Panc1 (cell line): Measurements from ENCODE around the gene USP17L18. TPM values are rescaled to one million over a fixed set of nuclear protein-coding genes. Genes with fewer than 3 reads are reported as not detected.
"Not testable (repeated sequence)": the region's sequence is repeated elsewhere in the genome, so short reads cannot be mapped to it uniquely, and the experiment has no call there.

Source experiments
- ATAC-seq: fragments of 200-7000 bp; cut with Tn5 transposase; 2 replicates; pipeline ENCODE4 v1.9.1; 2020; ENCODE audit warnings: mild to moderate bottlenecking, moderate library complexity
- BruUV-seq: library from RNA; stranded (reverse); fragments of 400-500 nt; replicated peaks from 2 replicates; lab custom pipeline; 2021; lab: Mats Ljungman, UMichigan
- CTCF ChIA-PET: fragments of 300-600 bp; sonication (Branson Sonifier 250); formaldehyde crosslinking; loops from one replicate; lab custom pipeline; 2022; ENCODE audit warnings: antibody characterized with exemption; lab: Charles Lee
- POLR2A ChIA-PET: fragments of 300-600 bp; sonication (Branson Sonifier 250); formaldehyde crosslinking; loops from one replicate; lab custom pipeline; 2022; ENCODE audit warnings: antibody characterized with exemption; lab: Charles Lee
- DNase-seq: peaks from one replicate; pipeline ENCODE4 v3.0.0-alpha.2; 2010; ENCODE audit warnings: low read depth, low spot score
- H3K27ac ChIP-seq: 2 replicates; pipeline ENCODE4 v1.5.1; 2011; ENCODE audit warnings: mild to moderate bottlenecking, low read length, inconsistent platforms
- H3K27me3 ChIP-seq: fragments of 200-500 bp; sonication (Bioruptor generic); 2 replicates; pipeline ENCODE4 v1.6.0; 2014; ENCODE audit warnings: low read length, inconsistent platforms; ENCODE audit not compliant: control insufficient read depth, insufficient read depth
- H3K36me3 ChIP-seq: fragments of 200-500 bp; sonication (Bioruptor generic); 2 replicates; pipeline ENCODE4 v1.5.1; 2014; ENCODE audit warnings: inconsistent platforms, mild to moderate bottlenecking, low read length, moderate library complexity; ENCODE audit not compliant: control insufficient read depth, insufficient read depth
- H3K4me1 ChIP-seq: 2 replicates; pipeline ENCODE4 v1.5.1; 2011; ENCODE audit warnings: inconsistent platforms, mild to moderate bottlenecking, low read length, moderate library complexity; ENCODE audit not compliant: control insufficient read depth, insufficient read depth
- H3K4me3 ChIP-seq, 2 experiments: 2 replicates each; pipeline ENCODE4 v1.5.1; 2011 to 2012; ENCODE audit warnings: low read depth in 2 of 2, low read length in 2 of 2, mild to moderate bottlenecking in 2 of 2, inconsistent platforms in 1 of 2, moderate library complexity in 1 of 2
- H3K9me3 ChIP-seq: fragments of 200-500 bp; sonication (Bioruptor generic); 2 replicates; pipeline ENCODE4 v1.5.1; 2014; ENCODE audit warnings: low read depth, mild to moderate bottlenecking, inconsistent platforms, low read length, moderate library complexity; ENCODE audit not compliant: control insufficient read depth, insufficient read depth
- in situ Hi-C: cut with HindIII; loops from 2 replicates; pipeline ENCODE4 v1.10.0; 2016; ENCODE audit warnings: low sequenced_read_pairs, low pct_unique_long_range_greater_than_20kb
- intact Hi-C: fragments of 100-400 bp; cut with micrococcal nuclease; formaldehyde crosslinking; loops from one replicate; pipeline ENCODE4 v1.10.0; 2022; ENCODE audit not compliant: unreplicated experiment
- total RNA-seq: library from RNA; stranded (reverse); gene quantifications from one replicate; pipeline ENCODE4 v1.2.1, GENCODE V29; 2021; ENCODE audit not compliant: unreplicated experiment

The USP17L18 gene
- total RNA-seq, 1 experiment from 2014 or later: not detected

DNA sequence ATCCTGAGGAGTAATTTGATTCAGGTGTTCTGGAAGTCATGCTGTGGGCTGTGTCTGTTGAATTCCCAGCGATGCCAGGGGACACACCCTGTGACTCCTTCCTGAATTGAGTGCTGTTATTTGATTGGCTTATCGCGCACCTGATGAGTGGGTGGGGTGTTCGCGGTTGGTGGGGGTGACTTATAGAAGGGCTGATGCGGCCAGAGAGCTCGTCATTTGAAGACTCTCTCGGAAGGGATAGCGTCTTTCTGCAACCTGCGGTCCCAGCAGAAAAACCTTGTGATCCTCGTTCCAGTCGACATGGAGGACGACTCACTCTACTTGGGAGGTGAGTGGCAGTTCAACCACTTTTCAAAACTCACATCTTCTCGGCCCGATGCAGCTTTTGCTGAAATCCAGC is 18.9 kb downstream of the USP17L18 start, which contains the start of gene USP17L22:
Gene USP17L22 (plus strand): TSS at position 301 of the 400 bp plus-strand sequence. CDS start 0 bp downstream, at position 301.
- POLR2A ChIA-PET, in situ Hi-C loops, H3K4me3 ChIP-seq, BruUV-seq, H3K4me1 ChIP-seq, CTCF ChIA-PET, H3K27me3 ChIP-seq, ATAC-seq, H3K9me3 ChIP-seq, intact Hi-C loops, DNase-seq, H3K27ac ChIP-seq, H3K36me3 ChIP-seq: not testable (repeated sequence)

DNA sequence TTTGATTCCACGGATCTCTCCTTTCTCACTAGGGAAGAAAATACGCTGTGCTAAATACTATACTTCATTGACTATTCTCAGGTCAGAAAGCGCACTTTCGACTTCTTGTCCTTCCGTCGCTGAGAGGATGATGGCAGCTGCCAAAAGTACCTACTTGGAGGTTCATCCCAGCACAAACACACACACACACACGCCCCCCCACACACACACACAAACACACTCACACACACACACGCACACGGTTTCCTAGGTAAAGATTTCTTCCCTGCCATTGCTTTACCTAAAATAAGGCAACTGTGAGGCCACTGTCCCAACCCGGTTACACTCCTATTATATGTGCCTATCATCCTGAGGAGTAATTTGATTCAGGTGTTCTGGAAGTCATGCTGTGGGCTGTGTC is 23.3 kb downstream of the USP17L18 start:
- BruUV-seq, POLR2A ChIA-PET, CTCF ChIA-PET: not testable (repeated sequence)

More for the DNA sequence above, 23.3 kb downstream of the USP17L18 start:
- H3K27ac ChIP-seq, ATAC-seq, H3K36me3 ChIP-seq, in situ Hi-C loops, DNase-seq, H3K4me1 ChIP-seq, H3K9me3 ChIP-seq, intact Hi-C loops, H3K27me3 ChIP-seq, H3K4me3 ChIP-seq: not testable (repeated sequence)

Other genes with a start within 250 kb of the USP17L18 start
- not detected for gene FAM90A26, start 78.2 kb upstream of the USP17L18 start, total RNA-seq
- gene USP17L10, start 38.0 kb upstream of the USP17L18 start, total RNA-seq: not detected
- not detected for gene USP17L11, start 33.2 kb upstream of the USP17L18 start, total RNA-seq
- not detected for gene USP17L12, start 28.5 kb upstream of the USP17L18 start, total RNA-seq
- not detected for gene USP17L13, start 23.7 kb upstream of the USP17L18 start, total RNA-seq
- gene USP17L15, start 14.2 kb upstream of the USP17L18 start, total RNA-seq: not detected
- not detected for gene USP17L17, start 4.8 kb upstream of the USP17L18 start, total RNA-seq
- gene USP17L19, start 4.7 kb downstream of the USP17L18 start, total RNA-seq: not detected
- gene USP17L20, start 9.5 kb downstream of the USP17L18 start, total RNA-seq: not detected
- not detected for gene USP17L21, start 14.2 kb downstream of the USP17L18 start, total RNA-seq
- not detected for gene USP17L22, start 19.0 kb downstream of the USP17L18 start, total RNA-seq
- not detected for gene USP17L24, start 76.5 kb downstream of the USP17L18 start, total RNA-seq
- gene USP17L25, start 81.3 kb downstream of the USP17L18 start, total RNA-seq: not detected
- gene USP17L26, start 86.0 kb downstream of the USP17L18 start, total RNA-seq: not detected
- gene USP17L5, start 90.8 kb downstream of the USP17L18 start, total RNA-seq: not detected
- not detected for gene USP17L27, start 95.5 kb downstream of the USP17L18 start, total RNA-seq
- not detected for gene USP17L28, start 100.3 kb downstream of the USP17L18 start, total RNA-seq
- gene USP17L29, start 105.0 kb downstream of the USP17L18 start, total RNA-seq: not detected
- not detected for gene USP17L30, start 114.5 kb downstream of the USP17L18 start, total RNA-seq
- not detected for gene DEFB131A, start 195.8 kb downstream of the USP17L18 start, total RNA-seq